ENCODE results near the gene HGFAC. TPM values are rescaled to one million over a fixed set of nuclear protein-coding genes. Genes with fewer than 3 reads are reported as not detected.

HGFAC gene
- total RNA-seq, 1 experiment from 2014 or later = 0.37 TPM

- Histone ChIP-seq H2BK12ac (ENCODE audit: insufficient read length, low read depth, low read length) (no peak overlapping the region), H3K4me2 (ENCODE audit: insufficient read depth, insufficient read length, low read length) (no peak overlapping the region), H3K27ac (ENCODE audit: insufficient read length, low read depth, low read length) (no peak overlapping the region), H4K8ac (replicated peaks; ENCODE audit: insufficient read length, low read depth, low read length) (no peak overlapping the region), H3K79me2 (ENCODE audit: insufficient read depth, low read length) (no peaks in the 10 kb centered on the region), H2BK120ac (ENCODE audit: low read depth, low read length, poor library complexity, severe bottlenecking) (no peak overlapping the region), H3K4me1 (ENCODE audit: insufficient read depth, low read length) (no peaks in the 10 kb centered on the region), H3K56ac (ENCODE audit: insufficient read length, low read depth, low read length) (no peak overlapping the region), H2BK5ac (ENCODE audit: insufficient read length, low read length) (no peak overlapping the region), H4K20me1 (ENCODE audit: control insufficient read depth, insufficient read depth, insufficient read length) (no peaks in the 10 kb centered on the region), H3K9ac (ENCODE audit: extremely low read depth, insufficient read length, low read length) (no peak overlapping the region), H2BK15ac (ENCODE audit: low read depth, low read length) (no peak overlapping the region), H3T11ph (ENCODE audit: low read length) (no peak overlapping the region), H3K4ac (ENCODE audit: low read depth, low read length) (no peak overlapping the region), H3K23me2 (ENCODE audit: insufficient read length, low read depth, low read length, poor library complexity, severe bottlenecking) (no peaks in the 10 kb centered on the region), H4K5ac (ENCODE audit: insufficient read length, low read depth, low read length) (no peak overlapping the region), H3K14ac (ENCODE audit: insufficient read depth, low read length) (no peak overlapping the region), H3K79me1 (ENCODE audit: insufficient read depth, low read depth, low read length, poor library complexity, severe bottlenecking) (no peaks in the 10 kb centered on the region), H2AK5ac (ENCODE audit: insufficient read length, low read length) (no peak overlapping the region), H2AFZ (ENCODE audit: low read length) (no peak overlapping the region), H2BK20ac (ENCODE audit: low read depth, low read length, poor library complexity, severe bottlenecking) (no peak overlapping the region), H3K9me3 (ENCODE audit: control insufficient read depth, low read depth, low read length) (no peaks in the 10 kb centered on the region), H3K27me3 (ENCODE audit: insufficient read depth, low read length) (no peaks in the 10 kb centered on the region), H4K91ac (ENCODE audit: insufficient read length, low read depth, low read length) (no peak overlapping the region), H3K18ac (ENCODE audit: insufficient read length, low read depth, low read length) (peak overlapping the region; percentile 25), H3K23ac (ENCODE audit: insufficient read length, low read depth, low read length) (no peak overlapping the region)
- no peak for TF ChIP-seq CTCF (conservative IDR thresholded peaks at IDR 0.05)
- DNase-seq = no peak
- no CpG with 5 or more reads among the region's 21 CpGs for WGBS (ENCODE audit: extremely low coverage, insufficient read length, low lambda C conversion rate)
- peaks cover 3 to 6% of the 10 kb centered on the region in 2 experiments; a peak in 4 of 5 replicates for H3K9me3 Mint-ChIP-seq
- H3K36me3 Mint-ChIP-seq (ENCODE audit: insufficient read depth in 1 of 3, low read depth in 3 of 3) = no peaks in the 10 kb centered on the region
- no peak overlapping the region for H3K27ac Mint-ChIP-seq
- peaks cover 26% of the 10 kb centered on the region for H3K27me3 Mint-ChIP-seq (ENCODE audit: low read depth)
- H3K4me1 Mint-ChIP-seq = no peaks in the 10 kb centered on the region
- H3K4me3 Mint-ChIP-seq = no peak overlapping the region
Measured at GRCh38 chr4:3449047-3449573, 7.3 kb downstream of the HGFAC start.

All from H9 (cell line).